ENCODE results near the gene ZCCHC24. TPM values are rescaled to one million over a fixed set of nuclear protein-coding genes. Genes with fewer than 3 reads are reported as not detected.

ZCCHC24 gene
- polyA plus RNA-seq, 4 donors, result 0.89 to 13.0 (median 11.4) TPM

- peaks cover 15 to 74% (median 27%) of the 10 kb centered on the region in 3 donors for H3K36me3 ChIP-seq (ENCODE audit: control insufficient read depth in 3 of 3, insufficient read depth in 2 of 3, low read depth in 1 of 3, low read length in 3 of 3)
- H3K4me1 ChIP-seq (ENCODE audit: control insufficient read depth in 3 of 3, insufficient read depth in 2 of 3, low read depth in 1 of 3, low read length in 2 of 3), result peaks cover 0 to 20% (median 0%) of the 10 kb centered on the region in 3 donors
- no peak overlapping the region for H3K27ac ChIP-seq (ENCODE audit: low read depth in 1 of 3, low read length in 2 of 3)
- DNase-seq, result no peak
- WGBS, 3 donors, result 47 to 55% (median 49%) methylated on average over 3 of the region's 3 CpGs
- FAIRE-seq, result no peak
- no peak overlapping the region for H3K4me3 ChIP-seq (ENCODE audit: low read depth in 1 of 3, low read length in 3 of 3)
- H3K9me3 ChIP-seq (ENCODE audit: control insufficient read depth in 2 of 2, insufficient read depth in 1 of 2, low read depth in 1 of 2, low read length in 1 of 2), result peaks cover 0 to 7% of the 10 kb centered on the region in 2 donors
- H3K27me3 ChIP-seq (ENCODE audit: control insufficient read depth in 3 of 3, insufficient read depth in 3 of 3, low read length in 3 of 3), result no peaks in the 10 kb centered on the region
These were observed 91.3 kb downstream of the ZCCHC24 start for GRCh38 chr10:79354141-79354540.

- no peaks in the 10 kb centered on the region for H3K27me3 ChIP-seq (ENCODE audit: control insufficient read depth in 3 of 3, insufficient read depth in 3 of 3, low read length in 3 of 3)
- no peak overlapping the region for H3K27ac ChIP-seq (ENCODE audit: low read depth in 1 of 3, low read length in 2 of 3)
- peaks cover 0 to 7% of the 10 kb centered on the region in 2 donors for H3K9me3 ChIP-seq (ENCODE audit: control insufficient read depth in 2 of 2, insufficient read depth in 1 of 2, low read depth in 1 of 2, low read length in 1 of 2)
- FAIRE-seq (no peak), DNase-seq (no peak)
- H3K4me1 ChIP-seq (ENCODE audit: control insufficient read depth in 3 of 3, insufficient read depth in 2 of 3, low read depth in 1 of 3, low read length in 2 of 3), result peaks cover 0 to 21% (median 3%) of the 10 kb centered on the region in 3 donors
- no peak overlapping the region for H3K4me3 ChIP-seq (ENCODE audit: low read depth in 1 of 3, low read length in 3 of 3)
- 85 to 93% (median 89%) methylated on average over 11 of the region's 11 CpGs for WGBS, 3 donors
- peaks cover 15 to 78% (median 27%) of the 10 kb centered on the region in 3 donors for H3K36me3 ChIP-seq (ENCODE audit: control insufficient read depth in 3 of 3, insufficient read depth in 2 of 3, low read depth in 1 of 3, low read length in 3 of 3)
These were observed 91.7 kb downstream of the ZCCHC24 start for GRCh38 chr10:79353726-79354125.

- WGBS, 3 donors, result 87 to 91% (median 89%) methylated on average over 7 to 8 of the region's 8 CpGs
- FAIRE-seq (no peak), DNase-seq (no peak)
- Histone ChIP-seq H3K9me3 (ENCODE audit: control insufficient read depth in 2 of 2, insufficient read depth in 1 of 2, low read depth in 1 of 2, low read length in 1 of 2) (peaks cover 0 to 7% of the 10 kb centered on the region in 2 donors), H3K27ac (ENCODE audit: low read depth in 1 of 3, low read length in 2 of 3) (no peak overlapping the region), H3K4me3 (ENCODE audit: low read depth in 1 of 3, low read length in 3 of 3) (no peak overlapping the region), H3K36me3 (ENCODE audit: control insufficient read depth in 3 of 3, insufficient read depth in 2 of 3, low read depth in 1 of 3, low read length in 3 of 3) (peaks cover 15 to 78% (median 27%) of the 10 kb centered on the region in 3 donors), H3K27me3 (ENCODE audit: control insufficient read depth in 3 of 3, insufficient read depth in 3 of 3, low read length in 3 of 3) (no peaks in the 10 kb centered on the region), H3K4me1 (ENCODE audit: control insufficient read depth in 3 of 3, insufficient read depth in 2 of 3, low read depth in 1 of 3, low read length in 2 of 3) (peaks cover 3 to 18% (median 7%) of the 10 kb centered on the region in 3 donors)
These were observed 92.4 kb downstream of the ZCCHC24 start for GRCh38 chr10:79353000-79353406.

GRCh38 chr10:79352035-79352877, 93.2 kb downstream of the ZCCHC24 start:
- 94 to 96% (median 95%) methylated on average over 11 of the region's 11 CpGs for WGBS, 3 donors
- Histone ChIP-seq H3K4me3 (ENCODE audit: low read depth in 1 of 3, low read length in 3 of 3) (no peak overlapping the region), H3K4me1 (ENCODE audit: control insufficient read depth in 3 of 3, insufficient read depth in 2 of 3, low read depth in 1 of 3, low read length in 2 of 3) (peaks cover 3 to 18% (median 7%) of the 10 kb centered on the region in 3 donors), H3K36me3 (ENCODE audit: control insufficient read depth in 3 of 3, insufficient read depth in 2 of 3, low read depth in 1 of 3, low read length in 3 of 3) (peaks cover 15 to 78% (median 25%) of the 10 kb centered on the region in 3 donors), H3K27me3 (ENCODE audit: control insufficient read depth in 3 of 3, insufficient read depth in 3 of 3, low read length in 3 of 3) (no peaks in the 10 kb centered on the region), H3K9me3 (ENCODE audit: control insufficient read depth in 2 of 2, insufficient read depth in 1 of 2, low read depth in 1 of 2, low read length in 1 of 2) (peaks cover 0 to 7% of the 10 kb centered on the region in 2 donors), H3K27ac (ENCODE audit: low read depth in 1 of 3, low read length in 2 of 3) (no peak overlapping the region)
- FAIRE-seq, result no peak
- DNase-seq, result no peak

- DNase-seq, result no peak
- Histone ChIP-seq H3K4me3 (ENCODE audit: low read depth in 1 of 3, low read length in 3 of 3) (no peak overlapping the region), H3K9me3 (ENCODE audit: control insufficient read depth in 2 of 2, insufficient read depth in 1 of 2, low read depth in 1 of 2, low read length in 1 of 2) (peaks cover 0 to 7% of the 10 kb centered on the region in 2 donors), H3K27ac (ENCODE audit: low read depth in 1 of 3, low read length in 2 of 3) (no peak overlapping the region), H3K36me3 (ENCODE audit: control insufficient read depth in 3 of 3, insufficient read depth in 2 of 3, low read depth in 1 of 3, low read length in 3 of 3) (peaks cover 15 to 79% (median 24%) of the 10 kb centered on the region in 3 donors), H3K4me1 (ENCODE audit: control insufficient read depth in 3 of 3, insufficient read depth in 2 of 3, low read depth in 1 of 3, low read length in 2 of 3) (peaks cover 3 to 25% (median 7%) of the 10 kb centered on the region in 3 donors), H3K27me3 (ENCODE audit: control insufficient read depth in 3 of 3, insufficient read depth in 3 of 3, low read length in 3 of 3) (no peaks in the 10 kb centered on the region)
- no peak for FAIRE-seq
- WGBS, 3 donors, result 94 to 96% (median 95%) methylated on average over 13 of the region's 13 CpGs
These were observed 94.1 kb downstream of the ZCCHC24 start for GRCh38 chr10:79351332-79351731.

- H3K27ac ChIP-seq (ENCODE audit: low read depth in 1 of 3, low read length in 2 of 3), result no peak overlapping the region
- H3K36me3 ChIP-seq (ENCODE audit: control insufficient read depth in 3 of 3, insufficient read depth in 2 of 3, low read depth in 1 of 3, low read length in 3 of 3), result peaks cover 15 to 73% (median 24%) of the 10 kb centered on the region in 3 donors
- no peak overlapping the region for H3K4me3 ChIP-seq (ENCODE audit: low read depth in 1 of 3, low read length in 3 of 3)
- 88 to 92% (median 89%) methylated on average over 21 of the region's 21 CpGs for WGBS, 3 donors
- FAIRE-seq (no peak), DNase-seq (no peak)
- H3K4me1 ChIP-seq (ENCODE audit: control insufficient read depth in 3 of 3, insufficient read depth in 2 of 3, low read depth in 1 of 3, low read length in 2 of 3), result peaks cover 3 to 28% (median 7%) of the 10 kb centered on the region in 3 donors
- H3K27me3 ChIP-seq (ENCODE audit: control insufficient read depth in 3 of 3, insufficient read depth in 3 of 3, low read length in 3 of 3), result no peaks in the 10 kb centered on the region
- H3K9me3 ChIP-seq (ENCODE audit: control insufficient read depth in 2 of 2, insufficient read depth in 1 of 2, low read depth in 1 of 2, low read length in 1 of 2), result peaks cover 0 to 7% of the 10 kb centered on the region in 2 donors
These were observed 94.8 kb downstream of the ZCCHC24 start for GRCh38 chr10:79350407-79351154.

- WGBS, 3 donors, result 75 to 86% (median 84%) methylated on average over 6 of the region's 6 CpGs
- Histone ChIP-seq H3K27me3 (ENCODE audit: control insufficient read depth in 3 of 3, insufficient read depth in 3 of 3, low read length in 3 of 3) (no peaks in the 10 kb centered on the region), H3K36me3 (ENCODE audit: control insufficient read depth in 3 of 3, insufficient read depth in 2 of 3, low read depth in 1 of 3, low read length in 3 of 3) (peaks cover 15 to 66% (median 24%) of the 10 kb centered on the region in 3 donors), H3K9me3 (ENCODE audit: control insufficient read depth in 2 of 2, insufficient read depth in 1 of 2, low read depth in 1 of 2, low read length in 1 of 2) (peaks cover 0 to 2% of the 10 kb centered on the region in 2 donors), H3K4me3 (ENCODE audit: low read depth in 1 of 3, low read length in 3 of 3) (no peak overlapping the region), H3K27ac (ENCODE audit: low read depth in 1 of 3, low read length in 2 of 3) (no peak overlapping the region), H3K4me1 (ENCODE audit: control insufficient read depth in 3 of 3, insufficient read depth in 2 of 3, low read depth in 1 of 3, low read length in 2 of 3) (peaks cover 3 to 30% (median 7%) of the 10 kb centered on the region in 3 donors)
- DNase-seq (no peak), FAIRE-seq (no peak)
These were observed 95.5 kb downstream of the ZCCHC24 start for GRCh38 chr10:79349766-79350406.

- no peak for FAIRE-seq
- WGBS, 3 donors, result 69 to 78% (median 72%) methylated on average over 6 of the region's 6 CpGs
- H3K27me3 ChIP-seq (ENCODE audit: control insufficient read depth in 3 of 3, insufficient read depth in 3 of 3, low read length in 3 of 3), result no peaks in the 10 kb centered on the region
- peaks cover 3 to 30% (median 7%) of the 10 kb centered on the region in 3 donors for H3K4me1 ChIP-seq (ENCODE audit: control insufficient read depth in 3 of 3, insufficient read depth in 2 of 3, low read depth in 1 of 3, low read length in 2 of 3)
- H3K27ac ChIP-seq (ENCODE audit: low read depth in 1 of 3, low read length in 2 of 3), result no peak overlapping the region
- no peaks in the 10 kb centered on the region for H3K9me3 ChIP-seq (ENCODE audit: control insufficient read depth in 2 of 2, insufficient read depth in 1 of 2, low read depth in 1 of 2, low read length in 1 of 2)
- peaks cover 14 to 58% (median 24%) of the 10 kb centered on the region in 3 donors for H3K36me3 ChIP-seq (ENCODE audit: control insufficient read depth in 3 of 3, insufficient read depth in 2 of 3, low read depth in 1 of 3, low read length in 3 of 3)
- no peak for DNase-seq
- peak overlapping the region in 1 of 3 donors; percentile 92 for H3K4me3 ChIP-seq (ENCODE audit: low read depth in 1 of 3, low read length in 3 of 3)
These were observed 96.3 kb downstream of the ZCCHC24 start for GRCh38 chr10:79349072-79349491.

All from small intestine (tissue), 7 donors.